ENCODE measurements around the gene DGAT2. TPM values are rescaled to one million over a fixed set of nuclear protein-coding genes. Genes with fewer than 3 reads are reported as not detected.

DGAT2 gene
- total RNA-seq, 1 donor from 2014 or later, result 0.93 TPM

DNA sequence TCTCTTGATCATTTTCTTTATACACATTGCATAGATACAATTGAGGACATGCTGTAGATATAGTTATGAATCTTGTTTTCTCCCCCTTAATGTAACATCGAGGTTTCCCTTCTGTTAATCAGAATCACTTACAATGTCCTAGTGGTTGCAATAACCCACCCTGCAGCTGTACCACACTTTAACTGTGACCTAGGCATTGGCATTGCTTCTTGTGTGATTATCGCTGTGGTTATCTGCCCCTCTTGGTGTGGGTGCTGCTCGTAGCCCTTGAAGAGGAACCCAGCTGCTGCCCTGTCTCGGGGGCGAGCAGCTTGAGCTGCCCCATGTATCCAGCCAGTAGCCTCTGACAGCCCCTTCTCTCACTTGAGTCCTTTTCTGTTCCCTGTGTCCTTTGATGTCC lies 1.5 kb downstream of the DGAT2 start:
- H3K4me3 Mint-ChIP-seq, result peak overlapping the region; percentile 21
- H3K27me3 Mint-ChIP-seq (ENCODE audit: low read depth), result peaks cover 60% of the 10 kb centered on the region
- no peak overlapping the region for H3K27ac Mint-ChIP-seq (ENCODE audit: unreplicated experiment)
- H3K9me3 Mint-ChIP-seq, result peaks cover 3% of the 10 kb centered on the region
- peaks cover 6% of the 10 kb centered on the region for H3K4me1 Mint-ChIP-seq
- TF ChIP-seq, protein P1, sequence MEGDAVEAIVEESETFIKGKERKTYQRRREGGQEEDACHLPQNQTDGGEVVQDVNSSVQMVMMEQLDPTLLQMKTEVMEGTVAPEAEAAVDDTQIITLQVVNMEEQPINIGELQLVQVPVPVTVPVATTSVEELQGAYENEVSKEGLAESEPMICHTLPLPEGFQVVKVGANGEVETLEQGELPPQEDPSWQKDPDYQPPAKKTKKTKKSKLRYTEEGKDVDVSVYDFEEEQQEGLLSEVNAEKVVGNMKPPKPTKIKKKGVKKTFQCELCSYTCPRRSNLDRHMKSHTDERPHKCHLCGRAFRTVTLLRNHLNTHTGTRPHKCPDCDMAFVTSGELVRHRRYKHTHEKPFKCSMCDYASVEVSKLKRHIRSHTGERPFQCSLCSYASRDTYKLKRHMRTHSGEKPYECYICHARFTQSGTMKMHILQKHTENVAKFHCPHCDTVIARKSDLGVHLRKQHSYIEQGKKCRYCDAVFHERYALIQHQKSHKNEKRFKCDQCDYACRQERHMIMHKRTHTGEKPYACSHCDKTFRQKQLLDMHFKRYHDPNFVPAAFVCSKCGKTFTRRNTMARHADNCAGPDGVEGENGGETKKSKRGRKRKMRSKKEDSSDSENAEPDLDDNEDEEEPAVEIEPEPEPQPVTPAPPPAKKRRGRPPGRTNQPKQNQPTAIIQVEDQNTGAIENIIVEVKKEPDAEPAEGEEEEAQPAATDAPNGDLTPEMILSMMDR (conservative IDR thresholded peaks at IDR 0.05), result no peak
- no peak for DNase-seq (ENCODE audit: low read depth, low spot score)
- H3K36me3 Mint-ChIP-seq (ENCODE audit: low read depth), result no peaks in the 10 kb centered on the region

DNA sequence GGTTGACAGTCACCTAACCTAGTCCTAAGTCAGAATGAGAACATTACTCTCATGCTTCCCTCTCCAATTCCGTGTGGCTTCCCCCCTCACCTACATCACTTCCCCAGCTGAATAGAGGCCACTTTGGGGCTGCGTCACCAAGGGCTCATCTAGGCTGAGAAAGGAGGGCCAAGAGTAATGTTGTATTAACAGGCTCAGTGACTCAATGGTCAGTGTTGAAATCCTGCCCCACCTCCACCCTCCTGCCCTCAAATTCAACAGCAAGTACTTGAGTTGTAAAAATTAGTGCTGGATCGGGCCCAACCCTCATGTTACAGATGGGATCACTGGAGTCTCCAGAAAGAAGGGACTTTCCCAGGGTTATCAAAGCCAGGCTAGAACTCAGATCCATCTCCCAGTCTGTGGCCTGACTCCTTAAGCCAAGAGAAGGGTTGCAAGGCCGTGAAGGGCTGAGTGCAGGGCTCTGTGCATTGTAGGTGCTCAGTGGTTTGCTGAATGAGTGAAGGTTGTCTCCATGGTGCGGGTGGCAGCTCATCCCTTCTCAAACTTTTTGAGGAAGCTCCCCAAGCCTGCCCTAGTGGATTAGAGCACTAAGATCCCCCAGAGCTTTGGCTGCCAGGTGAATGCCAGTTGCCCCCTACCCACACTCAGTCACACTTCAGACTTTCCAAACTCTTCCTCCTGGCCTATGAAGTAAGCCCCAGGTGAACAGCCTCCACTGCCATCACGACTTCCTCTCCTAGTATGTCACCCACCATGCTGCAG lies 3.2 kb downstream of the DGAT2 start:
- H3K9me3 Mint-ChIP-seq, result peaks cover 3% of the 10 kb centered on the region
- H3K4me3 Mint-ChIP-seq, result no peak overlapping the region
- DNase-seq (ENCODE audit: low read depth, low spot score), result no peak
- H3K27me3 Mint-ChIP-seq (ENCODE audit: low read depth), result peaks cover 55% of the 10 kb centered on the region
- peaks cover 6% of the 10 kb centered on the region for H3K4me1 Mint-ChIP-seq
- H3K36me3 Mint-ChIP-seq (ENCODE audit: low read depth), result no peaks in the 10 kb centered on the region
- H3K27ac Mint-ChIP-seq (ENCODE audit: unreplicated experiment), result no peak overlapping the region
- TF ChIP-seq, protein P1 (conservative IDR thresholded peaks at IDR 0.05), result no peak

- DNase-seq (ENCODE audit: low read depth, low spot score), result no peak
- no peaks in the 10 kb centered on the region for H3K9me3 Mint-ChIP-seq
- no peak overlapping the region for H3K4me3 Mint-ChIP-seq
- H3K4me1 Mint-ChIP-seq, result no peaks in the 10 kb centered on the region
- TF ChIP-seq, protein P1 (conservative IDR thresholded peaks at IDR 0.05), result no peak
- H3K36me3 Mint-ChIP-seq (ENCODE audit: low read depth), result no peaks in the 10 kb centered on the region
- H3K27me3 Mint-ChIP-seq (ENCODE audit: low read depth), result peaks cover 39% of the 10 kb centered on the region
- no peak overlapping the region for H3K27ac Mint-ChIP-seq (ENCODE audit: unreplicated experiment)
These were observed 5.2 kb downstream of the DGAT2 start for GRCh38 chr11:75773595-75774353.

GRCh38 chr11:75775056-75775455 lies 6.5 kb downstream of the DGAT2 start:
- peaks cover 26% of the 10 kb centered on the region for H3K27me3 Mint-ChIP-seq (ENCODE audit: low read depth)
- no peak overlapping the region for H3K27ac Mint-ChIP-seq (ENCODE audit: unreplicated experiment)
- no peaks in the 10 kb centered on the region for H3K36me3 Mint-ChIP-seq (ENCODE audit: low read depth)
- no peak for DNase-seq (ENCODE audit: low read depth, low spot score)
- H3K4me1 Mint-ChIP-seq, result no peaks in the 10 kb centered on the region
- H3K9me3 Mint-ChIP-seq, result no peaks in the 10 kb centered on the region
- no peak overlapping the region for H3K4me3 Mint-ChIP-seq
- TF ChIP-seq, protein P1 (conservative IDR thresholded peaks at IDR 0.05), result no peak

DNA sequence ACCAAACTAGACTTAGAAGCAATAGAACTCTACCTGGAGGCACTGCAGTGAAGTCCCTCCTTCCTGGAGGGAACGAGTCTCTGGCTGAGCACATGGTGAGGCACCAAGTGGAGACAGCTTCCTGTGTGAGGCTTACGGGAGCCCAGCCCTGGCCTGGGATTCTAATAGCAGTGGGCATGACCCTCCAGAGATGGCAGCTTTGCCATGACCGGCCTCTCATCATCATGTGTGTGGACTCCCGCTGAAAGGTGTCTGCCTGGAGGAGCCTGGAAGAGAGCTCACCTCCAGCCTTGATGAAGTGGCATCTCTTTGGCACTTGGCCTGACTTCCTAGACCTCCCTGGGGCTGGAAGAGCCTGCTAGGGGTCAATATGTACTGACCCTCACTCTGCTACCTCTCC lies 8.0 kb downstream of the DGAT2 start:
- Mint-ChIP-seq H3K27ac (ENCODE audit: unreplicated experiment) (peak overlapping the region; percentile 19), H3K9me3 (no peaks in the 10 kb centered on the region), H3K4me3 (no peak overlapping the region), H3K4me1 (no peaks in the 10 kb centered on the region), H3K27me3 (ENCODE audit: low read depth) (peaks cover 11% of the 10 kb centered on the region), H3K36me3 (ENCODE audit: low read depth) (no peaks in the 10 kb centered on the region)
- TF ChIP-seq, protein P1 (conservative IDR thresholded peaks at IDR 0.05), result no peak
- no peak for DNase-seq (ENCODE audit: low read depth, low spot score)

All from neural crest cell (in vitro differentiated cells).